ENCODE measurements around the gene DHCR7. TPM values are rescaled to one million over a fixed set of nuclear protein-coding genes. Genes with fewer than 3 reads are reported as not detected.

The DHCR7 gene
- total RNA-seq, 2 experiments from 2014 or later = 29.5 to 30.1 TPM

- Mint-ChIP-seq H3K36me3 (ENCODE audit: low read depth) (no peaks in the 10 kb centered on the region), H3K4me1 (no peaks in the 10 kb centered on the region), H3K27me3 (no peaks in the 10 kb centered on the region), H3K4me3 (no peak overlapping the region), H3K9me3 (peaks cover 12% of the 10 kb centered on the region), H3K27ac (no peak overlapping the region)
- CTCF ChIA-PET = no interaction called here
- POLR2A ChIA-PET = no interaction called here
- DNase-seq = no peak
These were observed 63.1 kb downstream of the DHCR7 start for GRCh38 chr11:71385091-71385490.

GRCh38 chr11:71384561-71384960 lies 63.6 kb downstream of the DHCR7 start:
- POLR2A ChIA-PET = no interaction called here
- H3K36me3 Mint-ChIP-seq (ENCODE audit: low read depth) = no peaks in the 10 kb centered on the region
- no peak for DNase-seq
- H3K9me3 Mint-ChIP-seq = peaks cover 12% of the 10 kb centered on the region
- CTCF ChIA-PET = no interaction called here
- H3K27me3 Mint-ChIP-seq = no peaks in the 10 kb centered on the region
- H3K4me1 Mint-ChIP-seq = no peaks in the 10 kb centered on the region
- H3K27ac Mint-ChIP-seq = no peak overlapping the region
- H3K4me3 Mint-ChIP-seq = no peak overlapping the region

Small RNA genes lying within 50 kb of the gene (microRNA-seq; reads per million reads assigned to microRNA genes)
- gene MIR6754 (ENCODE audit: borderline microRNAs expressed, borderline replicate concordance) = not detected

Other genes starting within 250 kb of the DHCR7 start
- gene SHANK2, start 195.8 kb downstream of the DHCR7 start, total RNA-seq = not detected
- 100 to 1,000 TPM; 120 to 127 TPM for gene NADSYN1, start 4.8 kb upstream of the DHCR7 start, total RNA-seq
- under 1 TPM in 1 of 2 experiments, not detected in 1; 0.29 TPM for gene KRTAP5-7, start 78.9 kb upstream of the DHCR7 start, total RNA-seq
- under 1 TPM in 1 of 2 experiments, not detected in 1; 0.17 TPM for gene KRTAP5-8, start 89.6 kb upstream of the DHCR7 start, total RNA-seq
- gene KRTAP5-9, start 100.0 kb upstream of the DHCR7 start, total RNA-seq = under 1 TPM; 0.19 to 0.35 TPM
- not detected for gene KRTAP5-10, start 117.2 kb upstream of the DHCR7 start, total RNA-seq
- not detected for gene KRTAP5-11, start 134.5 kb upstream of the DHCR7 start, total RNA-seq

Measured in activated CD4-positive, alpha-beta T cell treated with anti-CD3 and anti-CD28 coated beads, Interleukin-2, amount 10 ng/mL, durations not matched to agents 7 days and 5 days (primary cell).